Limb (tissue), 2 donors: ENCODE data around the gene ZNG1C.
"Not testable (repeated sequence)": the region's sequence is repeated elsewhere in the genome, so short reads cannot be mapped to it uniquely, and the experiment has no call there.

Experiments used
- DNase-seq, 2 donors: peaks; one replicate each; pipeline ENCODE4 v3.0.0-alpha.2; 2016; ENCODE audit errors: extremely low spot score in 2 of 2

Gene ZNG1C

GRCh38 chr9:68241683-68242082 is at the start of gene ZNG1C:
Gene ZNG1C (plus strand): TSS chr9:68241983. CDS start chr9:68242032, 49 bp downstream.
- not testable (repeated sequence) for DNase-seq

GRCh38 chr9:68242437-68242836 is 654 bp downstream of the ZNG1C start:
- DNase-seq: not testable (repeated sequence)

GRCh38 chr9:68281041-68281440 is 39.3 kb downstream of the ZNG1C start:
- DNase-seq: not testable (repeated sequence)

- DNase-seq: not testable (repeated sequence)
These were observed 60.8 kb downstream of the ZNG1C start, which contains the start of gene FOXD4L3 for GRCh38 chr9:68302567-68302966. Gene FOXD4L3 (plus strand): TSS chr9:68302867. CDS start chr9:68302952, 85 bp downstream.

GRCh38 chr9:68303771-68304170 is 62.0 kb downstream of the ZNG1C start:
- DNase-seq: not testable (repeated sequence)

GRCh38 chr9:68304212-68304611 is 62.4 kb downstream of the ZNG1C start:
- not testable (repeated sequence) for DNase-seq

- not testable (repeated sequence) for DNase-seq
These were observed 63.0 kb downstream of the ZNG1C start for GRCh38 chr9:68304777-68305176.

GRCh38 chr9:68305680-68306285 is 64.0 kb downstream of the ZNG1C start:
- DNase-seq: not testable (repeated sequence)

GRCh38 chr9:68306391-68306964 is 64.7 kb downstream of the ZNG1C start:
- DNase-seq: peak in 1 of 2 donors; percentile 27

GRCh38 chr9:68307127-68307526 is 65.3 kb downstream of the ZNG1C start:
- not testable (repeated sequence) for DNase-seq

GRCh38 chr9:68307654-68308053 is 65.9 kb downstream of the ZNG1C start:
- DNase-seq: not testable (repeated sequence)

- not testable (repeated sequence) for DNase-seq
These were observed 69.4 kb downstream of the ZNG1C start for GRCh38 chr9:68311208-68311607.

GRCh38 chr9:68318209-68318608 is 76.4 kb downstream of the ZNG1C start:
- DNase-seq: not testable (repeated sequence)

GRCh38 chr9:68323749-68324148 is 82.0 kb downstream of the ZNG1C start:
- DNase-seq: not testable (repeated sequence)

GRCh38 chr9:68324518-68324917 is 82.7 kb downstream of the ZNG1C start:
- not testable (repeated sequence) for DNase-seq

- not testable (repeated sequence) for DNase-seq
These were observed 87.3 kb downstream of the ZNG1C start for GRCh38 chr9:68329106-68329505.

- DNase-seq: not testable (repeated sequence)
These were observed 88.9 kb downstream of the ZNG1C start for GRCh38 chr9:68330531-68331173.

GRCh38 chr9:68332122-68332521 is 90.3 kb downstream of the ZNG1C start:
- DNase-seq: not testable (repeated sequence)

- DNase-seq: not testable (repeated sequence)
These were observed 94.2 kb downstream of the ZNG1C start for GRCh38 chr9:68335935-68336334.

GRCh38 chr9:68336639-68337339 is 95.0 kb downstream of the ZNG1C start:
- DNase-seq: not testable (repeated sequence)

GRCh38 chr9:68338000-68338399 is 96.2 kb downstream of the ZNG1C start:
- not testable (repeated sequence) for DNase-seq
